ENCODE results near the gene SMG6. TPM values are rescaled to one million over a fixed set of nuclear protein-coding genes. Genes with fewer than 3 reads are reported as not detected.
A peak's percentile ranks its signal among the peaks of the same experiment; 100 is the strongest.

The SMG6 gene
- total and polyA plus RNA-seq, 2 donors (not counting 3 experiments of a cell fraction or from before 2014, with no cell fraction given): 40.1 to 42.2 TPM

DNA sequence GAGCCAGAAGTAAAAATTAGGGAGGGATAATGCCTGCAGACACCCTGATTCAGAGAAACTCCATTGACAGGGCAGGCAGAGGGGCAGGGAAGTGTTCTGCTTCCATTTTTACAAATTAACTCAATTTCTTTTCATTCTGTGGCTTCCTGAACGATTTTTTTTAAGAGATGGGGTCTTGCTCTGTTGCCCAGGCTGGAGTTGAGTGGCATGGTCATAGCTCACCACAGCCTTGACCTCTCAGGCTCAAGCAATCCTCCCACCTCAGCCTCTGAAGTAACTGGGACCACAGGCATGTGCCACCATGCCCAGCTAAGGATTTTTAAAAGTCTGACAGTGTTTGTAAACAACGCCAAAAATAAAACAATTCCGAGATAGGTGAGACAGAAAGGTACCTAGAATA is 99.8 kb downstream of the SMG6 start:
- intact Hi-C loops (cut with micrococcal nuclease): no loop called here
- Histone ChIP-seq H3K36me3 (ENCODE audit: control insufficient read depth in 2 of 2, extremely low read depth in 1 of 2, insufficient read depth in 2 of 2, low read length in 2 of 2) (no peaks in the 10 kb centered on the region), H3K9ac (replicated peaks; ENCODE audit: extremely low read depth, insufficient read depth, low read length) (no peak overlapping the region), H3K9me3 (replicated peaks; ENCODE audit: control insufficient read depth, insufficient read depth, low read length) (no peaks in the 10 kb centered on the region), H3K79me2 (ENCODE audit: control insufficient read depth, insufficient read depth, low read length) (no peaks in the 10 kb centered on the region), H3K27me3 (ENCODE audit: control insufficient read depth in 2 of 2, insufficient read depth in 2 of 2, low read length in 2 of 2) (no peaks in the 10 kb centered on the region), H3K4me2 (ENCODE audit: insufficient read depth, low read length) (no peak overlapping the region), H3K27ac (ENCODE audit: insufficient read depth, low read depth, low read length) (peak overlapping the region; percentile 70), H3K9me1 (replicated peaks; ENCODE audit: control insufficient read depth, extremely low read depth, insufficient read depth, low read length) (no peaks in the 10 kb centered on the region), H3K4me1 (ENCODE audit: control insufficient read depth, extremely low read depth, insufficient read depth, low read length) (peaks cover 21% of the 10 kb centered on the region), H3K4me3 (replicated peaks in 1 of 3; ENCODE audit: insufficient read depth in 1 of 3, low read depth in 1 of 3, low read length in 3 of 3) (no peak overlapping the region), H2AFZ (ENCODE audit: low read depth, low read length) (no peak overlapping the region), H4K20me1 (replicated peaks; ENCODE audit: control insufficient read depth, extremely low read depth, insufficient read depth, low read length) (no peaks in the 10 kb centered on the region)
- no peak for TF ChIP-seq POLR2A (IDR thresholded peaks at IDR 0.05; ENCODE audit: low read depth, low read length)
- no peak for TF ChIP-seq GATA2 (IDR thresholded peaks at IDR 0.05; ENCODE audit: insufficient read depth, insufficient read length, low read depth, low read length)
- TF ChIP-seq MAX (IDR thresholded peaks at IDR 0.05; ENCODE audit: insufficient read depth, insufficient read length): no peak
- TF ChIP-seq MYC (IDR thresholded peaks at IDR 0.05; ENCODE audit: low read depth, low read length): no peak
- no peak for TF ChIP-seq JUN (IDR thresholded peaks at IDR 0.05; ENCODE audit: borderline replicate concordance, insufficient read depth, insufficient read length, low read depth)
- no peak for TF ChIP-seq CTCF (IDR thresholded peaks at IDR 0.05; ENCODE audit: extremely low read depth in 1 of 2, insufficient read depth in 1 of 2, low read depth in 1 of 2, low read length in 2 of 2)
- no peak for TF ChIP-seq POLR2AphosphoS5 (IDR thresholded peaks at IDR 0.05; ENCODE audit: insufficient read depth, low read depth, low read length)
- no peak for TF ChIP-seq EZH2 (IDR thresholded peaks at IDR 0.05; ENCODE audit: borderline replicate concordance, low read depth, low read length, severe bottlenecking)
- TF ChIP-seq FOS (IDR thresholded peaks at IDR 0.05; ENCODE audit: borderline replicate concordance, insufficient read depth, low read length): no peak
- TSS peak; percentile 59 for BruUV-seq (replicated peaks)
- dilution Hi-C loops (cut with MboI; ENCODE audit: extremely low pct_ligation_motif_present, low sequenced_read_pairs): no loop called here
- no peak for DNase-seq (ENCODE audit: low read depth, low spot score)
- ChIA-PET POLR2A (no interaction called here), CTCF (interaction anchor here (0.7 to 2.2 kb wide), 10 partner anchors 8 to 149 kb away, joined by 3 to 10 read pairs (median 4); partner anchors contain the start of gene HIC1)
- FAIRE-seq: no peak
